GM12878 (cell line): ENCODE measurements around the gene ZWILCH.

Source experiments
- CEBPB ChIP-seq, 2 experiments: fragments of 150-350 bp in 1 of 2; IDR thresholded peaks; 2 replicates each; pipeline ENCODE4 v1.6.1; 2012 to 2014; ENCODE audit warnings: low read depth in 2 of 2, low read length in 2 of 2, borderline replicate concordance in 1 of 2, inconsistent platforms in 1 of 2
- POLR2AphosphoS5 ChIP-seq: IDR thresholded peaks from 2 replicates; pipeline ENCODE4 v1.6.1; 2011; ENCODE audit warnings: mild to moderate bottlenecking, low read length, inconsistent platforms
- TF ChIP-seq, protein P1 (sequence below), 3 experiments: IDR thresholded peaks in 2 of 3; conservative IDR thresholded peaks in 1 of 3; 2 replicates each; pipeline ENCODE4 v1.5.1; 2011; ENCODE audit warnings: low read depth in 3 of 3, low read length in 3 of 3, mild to moderate bottlenecking in 3 of 3, control low read depth in 2 of 3, moderate library complexity in 2 of 3, inconsistent platforms in 1 of 3, mixed read lengths in 1 of 3; ENCODE audit not compliant: control insufficient read depth in 2 of 3, insufficient read depth in 1 of 3; ENCODE audit errors: extremely low read depth in 1 of 3

DNA sequence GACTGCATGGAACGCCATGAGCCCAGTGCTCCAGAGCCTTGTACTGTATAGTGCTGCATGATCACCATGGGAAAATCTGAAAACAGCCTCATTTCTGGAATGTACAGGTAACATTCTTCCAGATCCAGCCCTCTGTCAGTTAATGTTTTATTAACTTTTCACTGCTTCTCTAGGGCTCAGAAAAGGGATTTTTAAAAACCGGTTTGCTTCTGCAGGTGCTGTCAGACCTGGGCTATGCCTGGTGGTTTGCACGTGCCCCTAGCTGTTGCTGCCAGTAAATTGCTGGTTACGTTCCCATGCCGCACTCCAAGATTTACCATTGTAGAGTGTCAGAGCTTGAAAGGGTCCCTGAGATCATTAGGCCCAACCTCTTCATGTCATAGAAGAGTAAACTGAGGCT is 16.6 kb upstream of the ZWILCH start:
- TF ChIP-seq POLR2AphosphoS5 (no peak), CEBPB (IDR thresholded peaks at IDR 0.05; ENCODE audit: borderline replicate concordance in 1 of 2, low read depth in 2 of 2, low read length in 2 of 2) (no peak)
- TF ChIP-seq, protein P1, sequence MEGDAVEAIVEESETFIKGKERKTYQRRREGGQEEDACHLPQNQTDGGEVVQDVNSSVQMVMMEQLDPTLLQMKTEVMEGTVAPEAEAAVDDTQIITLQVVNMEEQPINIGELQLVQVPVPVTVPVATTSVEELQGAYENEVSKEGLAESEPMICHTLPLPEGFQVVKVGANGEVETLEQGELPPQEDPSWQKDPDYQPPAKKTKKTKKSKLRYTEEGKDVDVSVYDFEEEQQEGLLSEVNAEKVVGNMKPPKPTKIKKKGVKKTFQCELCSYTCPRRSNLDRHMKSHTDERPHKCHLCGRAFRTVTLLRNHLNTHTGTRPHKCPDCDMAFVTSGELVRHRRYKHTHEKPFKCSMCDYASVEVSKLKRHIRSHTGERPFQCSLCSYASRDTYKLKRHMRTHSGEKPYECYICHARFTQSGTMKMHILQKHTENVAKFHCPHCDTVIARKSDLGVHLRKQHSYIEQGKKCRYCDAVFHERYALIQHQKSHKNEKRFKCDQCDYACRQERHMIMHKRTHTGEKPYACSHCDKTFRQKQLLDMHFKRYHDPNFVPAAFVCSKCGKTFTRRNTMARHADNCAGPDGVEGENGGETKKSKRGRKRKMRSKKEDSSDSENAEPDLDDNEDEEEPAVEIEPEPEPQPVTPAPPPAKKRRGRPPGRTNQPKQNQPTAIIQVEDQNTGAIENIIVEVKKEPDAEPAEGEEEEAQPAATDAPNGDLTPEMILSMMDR (IDR thresholded peaks at IDR 0.05 in 2 of 3, conservative IDR thresholded peaks at IDR 0.05 in 1 of 3; ENCODE audit: control insufficient read depth in 2 of 3, extremely low read depth in 1 of 3, insufficient read depth in 1 of 3, low read depth in 3 of 3, low read length in 3 of 3): no peak
